Osteoblast (primary cell): ENCODE measurements around the gene HAGHL. TPM values are rescaled to one million over a fixed set of nuclear protein-coding genes. Genes with fewer than 3 reads are reported as not detected.

Experiments used
- DNase-seq: peaks from one replicate; pipeline ENCODE4 v3.0.0; 2011; ENCODE audit warnings: low spot score, mixed read lengths; ENCODE audit not compliant: insufficient read length; ENCODE audit errors: missing footprints
- H2AFZ ChIP-seq: 2 replicates; pipeline ENCODE4 v1.6.0; 2011; ENCODE audit warnings: mild to moderate bottlenecking, low read length
- H3K27ac ChIP-seq: 2 replicates; pipeline ENCODE4 v1.5.1; 2011; ENCODE audit warnings: mild to moderate bottlenecking, low read depth, low read length, moderate library complexity
- H3K27me3 ChIP-seq: 2 replicates; pipeline ENCODE4 v1.6.0; 2012; ENCODE audit warnings: mild to moderate bottlenecking, control low read depth, inconsistent platforms, low read length, moderate library complexity; ENCODE audit not compliant: insufficient read depth
- H3K36me3 ChIP-seq: 2 replicates; pipeline ENCODE4 v1.5.1; 2011; ENCODE audit warnings: mild to moderate bottlenecking, low read length, control low read depth, moderate library complexity; ENCODE audit not compliant: insufficient read depth
- H3K4me1 ChIP-seq: 2 replicates; pipeline ENCODE4 v1.5.1; 2011; ENCODE audit warnings: mild to moderate bottlenecking, low read length, control low read depth, moderate library complexity; ENCODE audit not compliant: insufficient read depth
- H3K4me2 ChIP-seq: 2 replicates; pipeline ENCODE4 v1.6.0; 2011; ENCODE audit warnings: mild to moderate bottlenecking, low read length; ENCODE audit not compliant: insufficient read depth
- H3K4me3 ChIP-seq: fragments of 200-600 bp; sonication (generic); 3 replicates; pipeline ENCODE4 v1.5.1; 2012; ENCODE audit warnings: mild to moderate bottlenecking, low read length, inconsistent platforms; ENCODE audit not compliant: insufficient read depth
- H3K79me2 ChIP-seq: 2 replicates; pipeline ENCODE4 v1.6.0; 2012; ENCODE audit warnings: mild to moderate bottlenecking, low read length, control low read depth, inconsistent platforms; ENCODE audit not compliant: insufficient read depth
- H3K9me3 ChIP-seq: 2 replicates; pipeline ENCODE4 v1.5.1; 2011; ENCODE audit warnings: low read depth, low read length, control low read depth
- H4K20me1 ChIP-seq: 2 replicates; pipeline ENCODE4 v1.6.0; 2012; ENCODE audit warnings: mild to moderate bottlenecking, low read length, control low read depth; ENCODE audit not compliant: insufficient read depth
- total RNA-seq: library from RNA; depleted of rRNA; stranded (reverse); fragments of >200 nt; gene quantifications from 2 replicates; pipeline ENCODE4 v1.2.3, GENCODE V29; 2012
- TF ChIP-seq, protein P1 (sequence below): IDR thresholded peaks from 2 replicates; pipeline ENCODE4 v1.5.1; 2011; ENCODE audit warnings: mild to moderate bottlenecking, low read depth, low read length, moderate library complexity; ENCODE audit errors: extremely low read depth

Gene HAGHL
- total RNA-seq, 1 donor: 16.3 TPM

DNA sequence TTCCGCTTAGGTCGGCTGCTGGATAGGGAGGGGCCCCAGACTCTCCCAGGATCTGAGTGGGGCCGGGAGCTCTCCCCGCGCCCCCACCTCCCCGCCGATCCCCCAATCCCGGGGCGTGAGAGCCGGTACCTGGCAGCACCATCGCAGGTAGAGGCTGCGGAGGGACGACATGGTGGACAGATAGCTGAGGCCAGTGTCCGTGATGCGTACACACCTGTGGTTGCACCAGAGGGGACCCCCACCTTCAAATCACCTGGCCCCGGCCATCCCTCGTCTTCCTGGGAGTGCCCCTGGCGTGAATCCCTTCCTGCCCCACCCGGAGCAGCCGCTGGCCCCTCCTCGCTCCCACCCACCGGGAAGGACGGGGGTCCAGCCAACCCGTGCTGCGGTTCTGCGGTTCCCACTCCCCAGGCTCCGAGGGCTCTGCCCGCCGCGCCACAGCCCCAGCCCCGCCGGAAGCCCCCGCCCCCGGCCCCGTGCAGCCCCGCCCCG is 32.0 kb upstream of the HAGHL start:
- Histone ChIP-seq H3K4me3 (no peak overlapping the region), H3K4me1 (peaks cover under 1% of the 10 kb centered on the region), H3K79me2 (peaks cover 1% of the 10 kb centered on the region), H3K9me3 (no peaks in the 10 kb centered on the region), H3K36me3 (no peaks in the 10 kb centered on the region), H3K27me3 (peaks cover 49% of the 10 kb centered on the region), H4K20me1 (peaks cover 5% of the 10 kb centered on the region), H2AFZ (no peak overlapping the region), H3K4me2 (no peak overlapping the region), H3K27ac (no peak overlapping the region)
- TF ChIP-seq, protein P1, sequence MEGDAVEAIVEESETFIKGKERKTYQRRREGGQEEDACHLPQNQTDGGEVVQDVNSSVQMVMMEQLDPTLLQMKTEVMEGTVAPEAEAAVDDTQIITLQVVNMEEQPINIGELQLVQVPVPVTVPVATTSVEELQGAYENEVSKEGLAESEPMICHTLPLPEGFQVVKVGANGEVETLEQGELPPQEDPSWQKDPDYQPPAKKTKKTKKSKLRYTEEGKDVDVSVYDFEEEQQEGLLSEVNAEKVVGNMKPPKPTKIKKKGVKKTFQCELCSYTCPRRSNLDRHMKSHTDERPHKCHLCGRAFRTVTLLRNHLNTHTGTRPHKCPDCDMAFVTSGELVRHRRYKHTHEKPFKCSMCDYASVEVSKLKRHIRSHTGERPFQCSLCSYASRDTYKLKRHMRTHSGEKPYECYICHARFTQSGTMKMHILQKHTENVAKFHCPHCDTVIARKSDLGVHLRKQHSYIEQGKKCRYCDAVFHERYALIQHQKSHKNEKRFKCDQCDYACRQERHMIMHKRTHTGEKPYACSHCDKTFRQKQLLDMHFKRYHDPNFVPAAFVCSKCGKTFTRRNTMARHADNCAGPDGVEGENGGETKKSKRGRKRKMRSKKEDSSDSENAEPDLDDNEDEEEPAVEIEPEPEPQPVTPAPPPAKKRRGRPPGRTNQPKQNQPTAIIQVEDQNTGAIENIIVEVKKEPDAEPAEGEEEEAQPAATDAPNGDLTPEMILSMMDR: no peak
- DNase-seq: no peak

- Histone ChIP-seq H3K4me2 (no peak overlapping the region), H3K27ac (no peak overlapping the region), H3K36me3 (no peaks in the 10 kb centered on the region), H3K27me3 (peaks cover 49% of the 10 kb centered on the region), H3K79me2 (no peaks in the 10 kb centered on the region), H4K20me1 (peaks cover 5% of the 10 kb centered on the region), H3K9me3 (no peaks in the 10 kb centered on the region), H3K4me1 (no peaks in the 10 kb centered on the region), H2AFZ (no peak overlapping the region), H3K4me3 (no peak overlapping the region)
- peak; percentile 94 for DNase-seq
- TF ChIP-seq, protein P1: no peak
Measured at GRCh38 chr16:695355-696089, 31.4 kb upstream of the HAGHL start.

GRCh38 chr16:698911-699671 is 27.8 kb upstream of the HAGHL start:
- Histone ChIP-seq H3K79me2 (no peaks in the 10 kb centered on the region), H3K36me3 (no peaks in the 10 kb centered on the region), H3K27me3 (peaks cover 57% of the 10 kb centered on the region), H4K20me1 (peaks cover 18% of the 10 kb centered on the region), H3K27ac (no peak overlapping the region), H3K4me3 (no peak overlapping the region), H3K4me1 (no peaks in the 10 kb centered on the region), H3K9me3 (no peaks in the 10 kb centered on the region), H2AFZ (no peak overlapping the region), H3K4me2 (no peak overlapping the region)
- DNase-seq: no peak
- TF ChIP-seq, protein P1: no peak
